Suppressor macrophage treated with lipopolysaccharide for 1 hour (primary cell): ENCODE results near the gene SPIRE2.

Experiments used
- DNase-seq, 3 donors: peaks; one replicate each; pipeline ENCODE4 v3.0.0-alpha.2; 2020 to 2022

SPIRE2 gene

DNA sequence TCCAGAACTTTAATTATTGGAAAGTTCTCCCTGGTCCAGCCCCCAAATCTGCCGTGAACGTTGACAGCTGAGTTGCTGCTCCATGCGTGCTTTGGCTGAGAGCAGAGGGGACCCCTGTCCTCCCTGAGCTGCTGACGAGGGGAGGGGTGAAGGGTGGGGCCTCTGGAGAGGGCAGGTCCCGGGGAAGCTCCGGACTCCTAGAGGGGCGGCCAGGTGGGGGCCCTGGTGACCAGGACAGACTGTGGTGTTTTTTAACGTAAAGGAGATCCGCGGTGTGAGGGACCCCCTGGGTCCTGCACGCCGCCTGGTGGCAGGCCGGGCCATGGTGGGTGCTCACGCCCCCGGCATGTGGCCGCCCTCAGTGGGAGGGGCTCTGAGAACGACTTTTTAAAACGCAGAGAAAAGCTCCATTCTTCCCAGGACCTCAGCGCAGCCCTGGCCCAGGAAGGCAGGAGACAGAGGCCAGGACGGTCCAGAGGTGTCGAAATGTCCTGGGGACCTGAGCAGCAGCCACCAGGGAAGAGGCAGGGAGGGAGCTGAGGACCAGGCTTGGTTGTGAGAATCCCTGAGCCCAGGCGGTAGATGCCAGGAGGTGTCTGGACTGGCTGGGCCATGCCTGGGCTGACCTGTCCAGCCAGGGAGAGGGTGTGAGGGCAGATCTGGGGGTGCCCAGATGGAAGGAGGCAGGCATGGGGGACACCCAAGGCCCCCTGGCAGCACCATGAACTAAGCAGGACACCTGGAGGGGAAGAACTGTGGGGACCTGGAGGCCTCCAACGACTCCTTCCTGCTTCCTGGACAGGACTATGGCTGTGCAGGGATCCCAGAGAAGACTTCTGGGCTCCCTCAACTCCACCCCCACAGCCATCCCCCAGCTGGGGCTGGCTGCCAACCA is 90.4 kb downstream of the SPIRE2 start, which contains the start of gene MC1R:
Gene MC1R, plus strand, starts transcription at position 410 of the 895 bp plus-strand sequence. Its CDS starts 397 bp downstream, at position 807.
- peak; percentile 19 to 50 (median 20) for DNase-seq

DNA sequence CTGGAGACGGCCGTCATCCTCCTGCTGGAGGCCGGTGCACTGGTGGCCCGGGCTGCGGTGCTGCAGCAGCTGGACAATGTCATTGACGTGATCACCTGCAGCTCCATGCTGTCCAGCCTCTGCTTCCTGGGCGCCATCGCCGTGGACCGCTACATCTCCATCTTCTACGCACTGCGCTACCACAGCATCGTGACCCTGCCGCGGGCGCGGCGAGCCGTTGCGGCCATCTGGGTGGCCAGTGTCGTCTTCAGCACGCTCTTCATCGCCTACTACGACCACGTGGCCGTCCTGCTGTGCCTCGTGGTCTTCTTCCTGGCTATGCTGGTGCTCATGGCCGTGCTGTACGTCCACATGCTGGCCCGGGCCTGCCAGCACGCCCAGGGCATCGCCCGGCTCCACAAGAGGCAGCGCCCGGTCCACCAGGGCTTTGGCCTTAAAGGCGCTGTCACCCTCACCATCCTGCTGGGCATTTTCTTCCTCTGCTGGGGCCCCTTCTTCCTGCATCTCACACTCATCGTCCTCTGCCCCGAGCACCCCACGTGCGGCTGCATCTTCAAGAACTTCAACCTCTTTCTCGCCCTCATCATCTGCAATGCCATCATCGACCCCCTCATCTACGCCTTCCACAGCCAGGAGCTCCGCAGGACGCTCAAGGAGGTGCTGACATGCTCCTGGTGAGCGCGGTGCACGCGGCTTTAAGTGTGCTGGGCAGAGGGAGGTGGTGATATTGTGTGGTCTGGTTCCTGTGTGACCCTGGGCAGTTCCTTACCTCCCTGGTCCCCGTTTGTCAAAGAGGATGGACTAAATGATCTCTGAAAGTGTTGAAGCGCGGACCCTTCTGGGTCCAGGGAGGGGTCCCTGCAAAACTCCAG is 91.5 kb downstream of the SPIRE2 start:
- DNase-seq = no peak

GRCh38 chr16:89920723-89921122 is 92.4 kb downstream of the SPIRE2 start:
- no peak for DNase-seq
